Brain microvascular endothelial cell (primary cell): Measurements from ENCODE around the gene SH3BP4.

Experiments used
- DNase-seq: peaks from one replicate; pipeline ENCODE4 v3.0.0-alpha.2; 2020
- H3K27ac ChIP-seq: fragments of 250-450 bp; sonication (Bioruptor Pico); 2 replicates; pipeline ENCODE4 v1.5.1; 2020; ENCODE audit warnings: mild to moderate bottlenecking, moderate library complexity
- H3K27me3 ChIP-seq: fragments of 250-450 bp; sonication (Bioruptor Pico); replicated peaks from 2 replicates; pipeline ENCODE4 v1.5.1; 2020; ENCODE audit warnings: mild to moderate bottlenecking
- H3K36me3 ChIP-seq: fragments of 250-450 bp; sonication (Bioruptor Pico); replicated peaks from 2 replicates; pipeline ENCODE4 v1.5.1; 2020; ENCODE audit warnings: mild to moderate bottlenecking
- H3K4me3 ChIP-seq: 2 replicates; pipeline ENCODE4 v1.5.1; 2011; ENCODE audit warnings: low read depth, mild to moderate bottlenecking, control low read depth, low read length, moderate library complexity
- in situ Hi-C: cut with HindIII; loops from 2 replicates; pipeline ENCODE4 v1.10.0; 2017; ENCODE audit warnings: low sequenced_read_pairs, low pct_ligation_motif_present
- TF ChIP-seq, protein P1 (sequence below): IDR thresholded peaks from 2 replicates; pipeline ENCODE4 v1.5.1; 2011; ENCODE audit warnings: low read depth, mild to moderate bottlenecking, moderate library complexity, low read length, control low read depth, inconsistent platforms; ENCODE audit errors: missing control alignments

The SH3BP4 gene

GRCh38 chr2:234970099-234970440 lies 18.3 kb downstream of the SH3BP4 start:
- Histone ChIP-seq H3K4me3 (no peak overlapping the region), H3K27ac (peak overlapping the region; percentile 15), H3K36me3 (peaks cover 2% of the 10 kb centered on the region), H3K27me3 (no peaks in the 10 kb centered on the region)
- in situ Hi-C loops = no loop called here
- DNase-seq = no peak
- TF ChIP-seq, protein P1, sequence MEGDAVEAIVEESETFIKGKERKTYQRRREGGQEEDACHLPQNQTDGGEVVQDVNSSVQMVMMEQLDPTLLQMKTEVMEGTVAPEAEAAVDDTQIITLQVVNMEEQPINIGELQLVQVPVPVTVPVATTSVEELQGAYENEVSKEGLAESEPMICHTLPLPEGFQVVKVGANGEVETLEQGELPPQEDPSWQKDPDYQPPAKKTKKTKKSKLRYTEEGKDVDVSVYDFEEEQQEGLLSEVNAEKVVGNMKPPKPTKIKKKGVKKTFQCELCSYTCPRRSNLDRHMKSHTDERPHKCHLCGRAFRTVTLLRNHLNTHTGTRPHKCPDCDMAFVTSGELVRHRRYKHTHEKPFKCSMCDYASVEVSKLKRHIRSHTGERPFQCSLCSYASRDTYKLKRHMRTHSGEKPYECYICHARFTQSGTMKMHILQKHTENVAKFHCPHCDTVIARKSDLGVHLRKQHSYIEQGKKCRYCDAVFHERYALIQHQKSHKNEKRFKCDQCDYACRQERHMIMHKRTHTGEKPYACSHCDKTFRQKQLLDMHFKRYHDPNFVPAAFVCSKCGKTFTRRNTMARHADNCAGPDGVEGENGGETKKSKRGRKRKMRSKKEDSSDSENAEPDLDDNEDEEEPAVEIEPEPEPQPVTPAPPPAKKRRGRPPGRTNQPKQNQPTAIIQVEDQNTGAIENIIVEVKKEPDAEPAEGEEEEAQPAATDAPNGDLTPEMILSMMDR = no peak

GRCh38 chr2:234970477-234970882 lies 18.7 kb downstream of the SH3BP4 start:
- Histone ChIP-seq H3K36me3 (peaks cover 2% of the 10 kb centered on the region), H3K27ac (no peak overlapping the region), H3K27me3 (no peaks in the 10 kb centered on the region), H3K4me3 (no peak overlapping the region)
- DNase-seq = no peak
- in situ Hi-C loops = no loop called here
- TF ChIP-seq, protein P1 = no peak

- Histone ChIP-seq H3K4me3 (no peak overlapping the region), H3K27me3 (no peaks in the 10 kb centered on the region), H3K36me3 (no peaks in the 10 kb centered on the region), H3K27ac (no peak overlapping the region)
- in situ Hi-C loops = no loop called here
- TF ChIP-seq, protein P1 = no peak
- DNase-seq = no peak
These were observed 19.7 kb downstream of the SH3BP4 start for GRCh38 chr2:234971496-234971895.

DNA sequence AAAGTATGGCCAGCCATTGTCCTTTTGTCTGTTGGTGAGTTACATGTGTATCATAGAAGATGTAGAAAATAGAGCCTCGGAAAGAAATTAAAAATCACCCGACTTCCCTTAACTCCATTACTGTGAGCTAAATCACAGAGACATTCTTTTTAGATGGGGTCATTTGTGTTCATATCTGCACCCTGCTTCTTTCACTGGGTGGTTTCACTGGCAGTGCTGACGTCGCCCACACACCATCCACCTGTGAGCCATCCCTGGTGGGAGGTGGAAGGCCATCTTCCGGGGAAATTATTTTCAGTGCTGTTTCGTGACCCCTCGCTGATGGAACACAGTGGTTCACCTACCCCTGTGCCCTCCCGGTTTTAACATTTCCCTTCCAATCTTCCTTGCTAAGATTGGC lies 21.2 kb downstream of the SH3BP4 start:
- in situ Hi-C loops = no loop called here
- no peak overlapping the region for H3K4me3 ChIP-seq
- H3K27me3 ChIP-seq = no peaks in the 10 kb centered on the region
- TF ChIP-seq, protein P1 = no peak
- no peak for DNase-seq
- H3K36me3 ChIP-seq = no peaks in the 10 kb centered on the region
- no peak overlapping the region for H3K27ac ChIP-seq

DNA sequence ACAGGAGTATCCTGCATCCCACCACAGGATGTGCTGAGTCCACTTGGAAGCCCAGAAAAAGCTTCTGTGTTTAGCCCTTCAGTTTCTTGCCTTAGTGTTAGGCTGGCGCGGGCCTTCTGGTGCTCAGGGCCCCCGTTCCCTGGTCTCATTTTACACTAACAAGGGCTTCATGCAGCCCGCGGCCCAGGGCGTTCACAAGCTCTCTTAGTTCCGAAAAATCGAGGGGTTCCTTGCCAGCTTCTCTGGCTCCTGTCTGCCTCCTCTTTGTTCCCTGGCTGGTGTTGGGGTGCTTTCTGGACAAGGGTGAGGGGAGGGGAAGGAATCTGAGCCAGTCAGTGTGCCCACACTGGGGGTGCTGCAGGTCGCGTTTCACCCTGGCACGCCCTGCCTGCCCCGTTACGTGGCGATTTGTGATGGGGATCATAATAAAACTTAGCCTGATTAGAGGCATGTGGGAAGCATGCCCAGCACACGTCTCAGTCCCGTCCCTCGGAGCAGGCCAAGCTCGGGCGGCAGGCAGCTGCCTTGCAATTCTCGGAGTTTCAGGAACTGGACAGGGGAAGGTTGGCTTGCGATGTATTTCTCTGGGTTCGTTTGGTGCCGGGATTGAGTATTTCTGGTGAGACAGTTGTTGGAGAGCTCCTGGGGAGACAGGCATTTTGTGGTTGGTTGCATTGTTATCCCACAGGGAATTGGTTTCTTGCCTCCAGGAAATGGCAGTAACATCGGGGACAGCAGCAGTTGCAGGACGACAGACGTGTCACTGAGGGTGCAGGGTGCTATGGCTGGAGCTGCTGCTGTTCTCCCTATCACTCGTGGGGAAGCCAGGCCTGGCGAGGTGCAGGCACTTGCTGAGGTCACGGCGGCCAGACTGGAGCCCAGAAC lies 22.9 kb downstream of the SH3BP4 start:
- in situ Hi-C loops = no loop called here
- no peak overlapping the region for H3K27ac ChIP-seq
- no peaks in the 10 kb centered on the region for H3K27me3 ChIP-seq
- H3K4me3 ChIP-seq = no peak overlapping the region
- TF ChIP-seq, protein P1 = no peak
- H3K36me3 ChIP-seq = no peaks in the 10 kb centered on the region
- peak; percentile 79 for DNase-seq

GRCh38 chr2:234975611-234976010 lies 23.8 kb downstream of the SH3BP4 start:
- DNase-seq = no peak
- no peaks in the 10 kb centered on the region for H3K27me3 ChIP-seq
- H3K36me3 ChIP-seq = no peaks in the 10 kb centered on the region
- in situ Hi-C loops = no loop called here
- TF ChIP-seq, protein P1 = no peak
- H3K27ac ChIP-seq = no peak overlapping the region
- H3K4me3 ChIP-seq = no peak overlapping the region
